ENCODE measurements around the gene ARHGAP42. TPM values are rescaled to one million over a fixed set of nuclear protein-coding genes. Genes with fewer than 3 reads are reported as not detected.

ARHGAP42 gene
- total and polyA plus RNA-seq, 2 of the 13 experiments (the other 11 are each of a cell fraction or from before 2014, with no cell fraction given) = 2.5 to 4.3 TPM

GRCh38 chr11:100888836-100889235 is 201.7 kb downstream of the ARHGAP42 start:
- intact Hi-C loops (cut with micrococcal nuclease; ENCODE audit: unreplicated experiment) = no loop called here
- DNase-seq (ENCODE audit: low spot score) (no peak), FAIRE-seq (no peak), ATAC-seq (no peak)
- Histone ChIP-seq H2AFZ (ENCODE audit: low read length) (no peak overlapping the region), H4K20me1 (ENCODE audit: insufficient read depth, low read length) (no peaks in the 10 kb centered on the region), H3K4me2 (ENCODE audit: low read depth, low read length) (no peak overlapping the region), H3K9me3 (ENCODE audit: low read length) (no peaks in the 10 kb centered on the region; the same call in 1 of the 2 replicates), H3K4me1 (ENCODE audit: insufficient read depth, low read length) (no peaks in the 10 kb centered on the region), H3K79me2 (ENCODE audit: insufficient read depth, low read length) (no peaks in the 10 kb centered on the region), H3K27me3 (ENCODE audit: control insufficient read depth in 1 of 2, insufficient read depth in 2 of 2, low read length in 2 of 2) (no peaks in the 10 kb centered on the region), H3K27ac (ENCODE audit: extremely low read length, insufficient read depth, low read length) (no peak overlapping the region), H3K9ac (ENCODE audit: insufficient read depth, low read depth, low read length) (no peak overlapping the region), H3K4me3 (replicated peaks in 1 of 3; ENCODE audit: insufficient read depth in 1 of 3, low read depth in 2 of 3, low read length in 3 of 3) (no peak overlapping the region), H3K36me3 (replicated peaks in 1 of 2; ENCODE audit: control insufficient read depth in 1 of 2, insufficient read depth in 2 of 2, low read length in 2 of 2) (no peaks in the 10 kb centered on the region)
- WGBS (ENCODE audit: low lambda C conversion rate) = 54% methylated on average over 3 of the region's 3 CpGs
- TF ChIP-seq ONECUT2 (CRISPR knock-in tag; IDR thresholded peaks at IDR 0.05) = no peak
- no peak for TF ChIP-seq ZZZ3 (CRISPR knock-in tag; IDR thresholded peaks at IDR 0.05; ENCODE audit: borderline replicate concordance)
- no peak for TF ChIP-seq ZBTB44 (CRISPR knock-in tag; IDR thresholded peaks at IDR 0.05)
- no peak for TF ChIP-seq CEBPZ (IDR thresholded peaks at IDR 0.05; ENCODE audit: low read length)
- no peak for TF ChIP-seq ARNT (IDR thresholded peaks at IDR 0.05)
- TF ChIP-seq HMGA1 (CRISPR knock-in tag; conservative IDR thresholded peaks at IDR 0.05) = no peak
- TF ChIP-seq SOX6 (IDR thresholded peaks at IDR 0.05) = no peak
- TF ChIP-seq SOX6 (CRISPR knock-in tag; IDR thresholded peaks at IDR 0.05) = no peak
- TF ChIP-seq SNAPC2 (CRISPR knock-in tag; IDR thresholded peaks at IDR 0.05) = no peak
- no peak for TF ChIP-seq ZBTB34 (CRISPR knock-in tag; IDR thresholded peaks at IDR 0.05)
- TF ChIP-seq PBX2 (CRISPR knock-in tag; IDR thresholded peaks at IDR 0.05) = no peak
- ChIA-PET CTCF (ENCODE audit: low intra/inter-chr PET ratio, low total read pairs) (no interaction called here), POLR2A (no interaction called here)
- in situ Hi-C loops (cut with HindIII; ENCODE audit: extremely low pct_ligation_motif_present, low pct_unique_long_range_greater_than_20kb) = no loop called here
- BruUV-seq (replicated peaks) = no TSS peak

All from HepG2 (cell line).